Endodermal cell (in vitro differentiated cells): ENCODE results near the gene ZFR2. TPM values are rescaled to one million over a fixed set of nuclear protein-coding genes. Genes with fewer than 3 reads are reported as not detected.

ENCODE experiments used
- DNase-seq: peaks from one replicate; pipeline ENCODE4 v3.0.0-alpha.2; 2017
- H3K27ac ChIP-seq: 2 replicates; pipeline ENCODE4 v1.5.1; 2013; ENCODE audit warnings: mild to moderate bottlenecking, low read depth, low read length, moderate library complexity
- H3K27me3 ChIP-seq: 2 replicates; pipeline ENCODE4 v1.6.1; 2013; ENCODE audit warnings: mild to moderate bottlenecking, low read length, moderate library complexity; ENCODE audit not compliant: insufficient read depth, control insufficient read depth, poor library complexity, severe bottlenecking
- H3K36me3 ChIP-seq: 2 replicates; pipeline ENCODE4 v1.7.0; 2013; ENCODE audit warnings: mild to moderate bottlenecking, low read length, moderate library complexity; ENCODE audit not compliant: control insufficient read depth, insufficient read depth
- H3K4me1 ChIP-seq: one replicate; pipeline ENCODE4 v1.7.0; 2013; ENCODE audit warnings: low read length; ENCODE audit not compliant: control insufficient read depth, insufficient read depth
- H3K4me3 ChIP-seq: 2 replicates; pipeline ENCODE4 v1.5.1; 2013; ENCODE audit warnings: mild to moderate bottlenecking, low read length, moderate library complexity
- H3K9ac ChIP-seq: 2 replicates; pipeline ENCODE4 v1.6.1; 2013; ENCODE audit warnings: mild to moderate bottlenecking, low read length, moderate library complexity; ENCODE audit not compliant: poor library complexity, severe bottlenecking; ENCODE audit errors: extremely low read depth
- H3K9me3 ChIP-seq: 2 replicates; pipeline ENCODE4 v1.6.1; 2013; ENCODE audit warnings: mild to moderate bottlenecking, low read length, moderate library complexity; ENCODE audit not compliant: control insufficient read depth
- H3K27ac Mint-ChIP-seq: 2 replicates; pipeline ENCODE4 v1.8.0; 2020; ENCODE audit warnings: mixed read lengths
- H3K27me3 Mint-ChIP-seq: 2 replicates; pipeline ENCODE4 v1.8.0; 2021; ENCODE audit warnings: mild to moderate bottlenecking, mixed read lengths; ENCODE audit not compliant: insufficient read depth
- H3K36me3 Mint-ChIP-seq: 2 replicates; pipeline ENCODE4 v1.8.0; 2020; ENCODE audit warnings: low read depth, mixed read lengths
- H3K4me1 Mint-ChIP-seq: 2 replicates; pipeline ENCODE4 v1.8.0; 2020; ENCODE audit warnings: mixed read lengths
- H3K4me3 Mint-ChIP-seq: 2 replicates; pipeline ENCODE4 v1.8.0; 2020; ENCODE audit warnings: mild to moderate bottlenecking, moderate library complexity, mixed read lengths
- H3K9me3 Mint-ChIP-seq: 2 replicates; pipeline ENCODE4 v1.8.0; 2020; ENCODE audit warnings: mild to moderate bottlenecking, mixed read lengths
- WGBS, 2 experiments: methylation state at CpG; one replicate each; pipeline versions ENCODE4 v1.1.5 to v1.1.7; 2013; ENCODE audit warnings: missing lambda C conversion rate in 2 of 2, mixed read lengths in 1 of 2; ENCODE audit not compliant: insufficient coverage in 1 of 2, insufficient read length in 1 of 2; 5-methylcytosine and 5-hydroxymethylcytosine counted together
- total RNA-seq, 2 donors: library from RNA; stranded (reverse); fragmentation: NEBNext Ultra II Directional in 1 of 2; extraction: Animal tissue kit (Norgen Biotek cat#: 25700) in 1 of 2; gene quantifications; 2 replicates in 1 of 2; 3 replicates in 1 of 2; pipeline ENCODE4 v1.2.1, GENCODE V29; 2021
- TF ChIP-seq, protein P1 (sequence below): fragments of 200-600 bp; sonication (generic); conservative IDR thresholded peaks from 2 replicates; pipeline ENCODE4 v1.5.0; 2021; ENCODE audit warnings: antibody characterized with exemption, mild to moderate bottlenecking

The ZFR2 gene
- total RNA-seq, 2 donors from 2014 or later: 16.4 to 24.6 TPM

DNA sequence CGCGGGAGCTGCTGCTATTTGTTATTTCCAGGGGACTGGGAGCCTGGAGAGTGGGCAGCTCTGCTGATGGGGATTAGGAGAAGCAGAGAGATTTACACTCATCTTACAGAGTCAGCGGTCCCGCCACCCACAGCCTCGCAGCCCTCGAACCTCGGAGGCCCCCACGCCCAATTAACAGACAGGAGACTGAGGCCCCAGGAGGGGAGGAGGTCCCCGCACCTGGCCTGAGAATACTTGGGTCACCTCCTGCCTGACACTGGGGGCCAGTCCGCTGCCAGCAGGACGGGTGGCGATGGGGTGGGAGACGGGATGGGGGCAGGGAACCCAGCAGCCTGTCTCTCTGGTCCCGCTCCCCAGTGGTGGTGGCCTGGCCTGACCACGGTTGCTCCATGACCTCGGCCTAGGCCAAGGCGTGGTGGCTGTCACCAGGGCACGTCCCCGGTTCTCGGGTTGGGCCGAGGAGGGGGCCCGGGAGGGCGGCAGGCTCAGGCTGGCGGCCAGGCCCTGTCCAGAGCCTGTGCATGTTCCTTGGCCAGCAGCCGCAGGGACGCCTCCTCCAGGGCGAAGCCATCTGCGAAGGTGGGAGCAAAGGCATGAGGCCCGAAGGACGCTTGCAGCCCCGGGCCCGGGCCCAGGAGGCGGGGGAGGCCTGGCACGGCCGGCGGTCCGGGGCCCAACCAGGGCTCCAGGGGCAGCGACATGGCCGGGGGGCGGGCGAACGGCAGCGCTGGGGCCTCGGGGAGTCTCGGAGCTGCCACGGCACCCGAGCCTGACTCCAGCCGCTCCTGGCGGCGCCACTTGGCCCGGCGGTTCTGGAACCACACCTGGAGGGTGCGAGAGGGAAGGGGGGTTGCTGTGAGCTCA, 98.5 kb downstream of the ZFR2 start:
- H3K36me3 ChIP-seq: no peaks in the 10 kb centered on the region
- Mint-ChIP-seq H3K4me1 (no peaks in the 10 kb centered on the region), H3K9me3 (no peaks in the 10 kb centered on the region), H3K4me3 (no peak overlapping the region), H3K27me3 (no peaks in the 10 kb centered on the region), H3K36me3 (peaks cover 10% of the 10 kb centered on the region), H3K27ac (no peak overlapping the region)
- H3K9ac ChIP-seq: no peak overlapping the region
- no peaks in the 10 kb centered on the region for H3K27me3 ChIP-seq
- TF ChIP-seq, protein P1, sequence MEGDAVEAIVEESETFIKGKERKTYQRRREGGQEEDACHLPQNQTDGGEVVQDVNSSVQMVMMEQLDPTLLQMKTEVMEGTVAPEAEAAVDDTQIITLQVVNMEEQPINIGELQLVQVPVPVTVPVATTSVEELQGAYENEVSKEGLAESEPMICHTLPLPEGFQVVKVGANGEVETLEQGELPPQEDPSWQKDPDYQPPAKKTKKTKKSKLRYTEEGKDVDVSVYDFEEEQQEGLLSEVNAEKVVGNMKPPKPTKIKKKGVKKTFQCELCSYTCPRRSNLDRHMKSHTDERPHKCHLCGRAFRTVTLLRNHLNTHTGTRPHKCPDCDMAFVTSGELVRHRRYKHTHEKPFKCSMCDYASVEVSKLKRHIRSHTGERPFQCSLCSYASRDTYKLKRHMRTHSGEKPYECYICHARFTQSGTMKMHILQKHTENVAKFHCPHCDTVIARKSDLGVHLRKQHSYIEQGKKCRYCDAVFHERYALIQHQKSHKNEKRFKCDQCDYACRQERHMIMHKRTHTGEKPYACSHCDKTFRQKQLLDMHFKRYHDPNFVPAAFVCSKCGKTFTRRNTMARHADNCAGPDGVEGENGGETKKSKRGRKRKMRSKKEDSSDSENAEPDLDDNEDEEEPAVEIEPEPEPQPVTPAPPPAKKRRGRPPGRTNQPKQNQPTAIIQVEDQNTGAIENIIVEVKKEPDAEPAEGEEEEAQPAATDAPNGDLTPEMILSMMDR: no peak
- no peaks in the 10 kb centered on the region for H3K4me1 ChIP-seq
- peak; percentile 52 for DNase-seq
- no peak overlapping the region for H3K27ac ChIP-seq
- WGBS, 2 experiments: 89 to 92% methylated on average over 32 to 53 of the region's 53 CpGs
- H3K4me3 ChIP-seq: no peak overlapping the region
- H3K9me3 ChIP-seq: no peaks in the 10 kb centered on the region

DNA sequence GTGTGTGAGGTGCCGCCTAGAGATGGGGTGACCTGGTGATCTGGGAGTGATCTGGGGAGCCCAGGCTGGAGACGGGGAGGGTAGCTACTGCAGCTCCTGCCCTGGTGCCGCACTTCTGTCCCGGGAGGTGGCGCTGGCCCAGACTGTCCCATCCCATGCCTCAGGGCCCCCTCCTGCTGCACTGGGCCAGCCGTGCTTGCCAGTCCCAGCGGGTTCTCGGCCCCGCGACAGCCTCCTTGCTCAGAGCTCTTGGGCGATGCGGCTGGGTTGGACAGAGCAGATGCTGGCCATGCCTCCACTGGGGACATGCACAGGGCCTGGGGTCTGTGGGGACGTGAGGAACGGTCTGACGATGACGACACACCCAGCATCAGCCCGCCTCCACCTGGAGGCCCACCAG, 99.3 kb downstream of the ZFR2 start:
- H3K27ac Mint-ChIP-seq: no peak overlapping the region
- no peaks in the 10 kb centered on the region for H3K4me1 ChIP-seq
- H3K36me3 ChIP-seq: no peaks in the 10 kb centered on the region
- peaks cover 10% of the 10 kb centered on the region for H3K36me3 Mint-ChIP-seq
- H3K27ac ChIP-seq: no peak overlapping the region
- H3K4me3 Mint-ChIP-seq: no peak overlapping the region
- H3K9me3 Mint-ChIP-seq: no peaks in the 10 kb centered on the region
- H3K9ac ChIP-seq: no peak overlapping the region
- DNase-seq: peak; percentile 60
- H3K4me1 Mint-ChIP-seq: no peaks in the 10 kb centered on the region
- no peaks in the 10 kb centered on the region for H3K27me3 Mint-ChIP-seq
- TF ChIP-seq, protein P1: no peak
- WGBS, 2 experiments: 75 to 89% methylated on average over 6 to 17 of the region's 17 CpGs
- no peaks in the 10 kb centered on the region for H3K9me3 ChIP-seq
- H3K27me3 ChIP-seq: no peaks in the 10 kb centered on the region
- H3K4me3 ChIP-seq: no peak overlapping the region

DNA sequence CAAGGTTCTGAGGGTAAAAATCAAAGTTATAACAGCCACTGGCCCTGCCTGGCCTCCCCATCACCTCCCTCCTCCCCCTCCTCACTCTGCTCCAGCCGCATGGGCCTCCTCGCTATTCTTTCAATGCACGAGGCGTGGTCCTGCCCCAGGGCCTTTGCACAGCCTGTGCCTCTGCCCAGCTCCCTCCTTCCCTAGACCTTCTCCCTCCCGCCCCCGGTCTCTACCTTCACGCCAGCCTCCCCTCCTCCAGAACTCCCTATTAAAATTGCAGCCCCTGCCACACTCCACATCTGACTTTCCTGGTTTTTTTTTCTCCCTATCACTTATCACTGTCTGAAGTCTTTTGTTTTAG, 100.1 kb downstream of the ZFR2 start:
- Histone ChIP-seq H3K27me3 (no peaks in the 10 kb centered on the region), H3K9me3 (no peaks in the 10 kb centered on the region), H3K36me3 (no peaks in the 10 kb centered on the region), H3K9ac (no peak overlapping the region), H3K4me3 (no peak overlapping the region), H3K27ac (no peak overlapping the region), H3K4me1 (no peaks in the 10 kb centered on the region)
- Mint-ChIP-seq H3K36me3 (peaks cover 10% of the 10 kb centered on the region), H3K27ac (no peak overlapping the region), H3K4me1 (no peaks in the 10 kb centered on the region), H3K4me3 (no peak overlapping the region), H3K27me3 (no peaks in the 10 kb centered on the region), H3K9me3 (no peaks in the 10 kb centered on the region)
- peak; percentile 40 for DNase-seq
- 92 to 96% methylated on average over 3 to 7 of the region's 7 CpGs for WGBS, 2 experiments
- TF ChIP-seq, protein P1: no peak
